GM12891 (cell line): ENCODE results near the gene COX19.
"Not testable (repeated sequence)": the region's sequence is repeated elsewhere in the genome, so short reads cannot be mapped to it uniquely, and the experiment has no call there.

ENCODE experiments used
- DNase-seq: peaks from one replicate; pipeline ENCODE4 v3.0.0; 2011; ENCODE audit warnings: low spot score; ENCODE audit not compliant: insufficient read length
- FAIRE-seq: peaks from 2 replicates; lab custom pipeline; 2011; peaks lifted over from hg19 to GRCh38; lab: Jason Lieb, UNC
- PAX5 ChIP-seq: IDR thresholded peaks from 2 replicates; pipeline ENCODE4 v1.6.1; 2011; ENCODE audit warnings: low read length, moderate library complexity, mild to moderate bottlenecking; ENCODE audit not compliant: insufficient read depth, severe bottlenecking
- POLR2A ChIP-seq: IDR thresholded peaks from 2 replicates; pipeline ENCODE4 v1.6.1; 2011; ENCODE audit warnings: low read depth, low read length, control low read depth
- POLR2AphosphoS5 ChIP-seq: IDR thresholded peaks from 2 replicates; pipeline ENCODE4 v1.6.1; 2011; ENCODE audit warnings: low read depth, low read length, control low read depth
- POU2F2 ChIP-seq: IDR thresholded peaks from 2 replicates; pipeline ENCODE4 v1.6.1; 2011; ENCODE audit warnings: low read depth, mild to moderate bottlenecking, control low read depth, low read length, moderate library complexity
- SPI1 ChIP-seq: IDR thresholded peaks from 2 replicates; pipeline ENCODE4 v1.6.1; 2011; ENCODE audit warnings: low read depth, low read length, control low read depth
- TAF1 ChIP-seq: IDR thresholded peaks from 2 replicates; pipeline ENCODE4 v1.6.1; 2011; ENCODE audit warnings: low read depth, low read length, control low read depth

Gene COX19

GRCh38 chr7:924541-925231 is 50.7 kb downstream of the COX19 start:
- TF ChIP-seq POU2F2, result peak; percentile 22; the same call in 1 of the 2 replicates
- TF ChIP-seq PAX5, result no peak
- no peak for TF ChIP-seq POLR2AphosphoS5
- no peak for TF ChIP-seq TAF1
- 0 out of 2 replicates have a peak, but pooled peaks have one; percentile 2 for TF ChIP-seq SPI1
- no peak for TF ChIP-seq POLR2A
- peak; percentile 80 for DNase-seq
- peak; percentile 90 for FAIRE-seq

GRCh38 chr7:924042-924441 is 51.3 kb downstream of the COX19 start:
- FAIRE-seq, DNase-seq: not testable (repeated sequence)

- FAIRE-seq, result peak; percentile 97
- peak; percentile 95 for DNase-seq
Measured at GRCh38 chr7:923108-924041, 52.0 kb downstream of the COX19 start.

GRCh38 chr7:922334-923107 is 52.8 kb downstream of the COX19 start:
- TF ChIP-seq SPI1, result no peak
- no peak for TF ChIP-seq POLR2A
- no peak for TF ChIP-seq PAX5
- TF ChIP-seq POU2F2, result no peak
- no peak for TF ChIP-seq POLR2AphosphoS5
- no peak for TF ChIP-seq TAF1
- FAIRE-seq (peak; percentile 59), DNase-seq (no peak)

More at GRCh38 chr7:923108-924041, 52.0 kb downstream of the COX19 start:
- TF ChIP-seq TAF1 (peak; percentile 41; the same call in 1 of the 2 replicates), SPI1 (no peak), POU2F2 (0 out of 2 replicates have a peak, but pooled peaks have one; percentile 15), POLR2A (no peak; the same call in 1 of the 2 replicates), PAX5 (peak; percentile 66), POLR2AphosphoS5 (no peak)

GRCh38 chr7:921581-922333 is 53.6 kb downstream of the COX19 start:
- TF ChIP-seq POU2F2 (no peak), POLR2AphosphoS5 (no peak), PAX5 (no peak), POLR2A (no peak), SPI1 (no peak), TAF1 (no peak)
- no peak for DNase-seq
- FAIRE-seq, result no peak

- no peak for DNase-seq
- no peak for TF ChIP-seq PAX5
- TF ChIP-seq SPI1, result no peak
- no peak for TF ChIP-seq POU2F2
- TF ChIP-seq POLR2A, result no peak
- no peak for TF ChIP-seq TAF1
- TF ChIP-seq POLR2AphosphoS5, result no peak
- FAIRE-seq, result no peak
Measured at GRCh38 chr7:921071-921461, 54.3 kb downstream of the COX19 start.

GRCh38 chr7:920351-921070 is 54.8 kb downstream of the COX19 start:
- no peak for DNase-seq
- TF ChIP-seq POLR2AphosphoS5 (no peak), POU2F2 (no peak), POLR2A (no peak), SPI1 (no peak), PAX5 (no peak), TAF1 (no peak)
- no peak for FAIRE-seq

- TF ChIP-seq SPI1 (no peak), PAX5 (no peak), TAF1 (no peak), POU2F2 (no peak), POLR2A (no peak), POLR2AphosphoS5 (no peak)
- DNase-seq (no peak), FAIRE-seq (no peak)
Measured at GRCh38 chr7:919924-920341, 55.4 kb downstream of the COX19 start.
